BE2C (cell line): ENCODE results near the gene FRMD1.

Source experiments
- DNase-seq: peaks from one replicate; pipeline ENCODE4 v3.0.0-alpha.2; 2020
- H3K27me3 ChIP-seq: fragments of 250-450 bp; sonication (Bioruptor Pico); 2 replicates; pipeline ENCODE4 v1.5.1; 2020; ENCODE audit warnings: mild to moderate bottlenecking
- H3K36me3 ChIP-seq: fragments of 250-450 bp; sonication (Bioruptor Pico); 2 replicates; pipeline ENCODE4 v1.5.1; 2020; ENCODE audit warnings: mild to moderate bottlenecking
- H3K4me1 ChIP-seq: fragments of 250-450 bp; sonication (Bioruptor Pico); 2 replicates; pipeline ENCODE4 v1.5.1; 2020
- H3K4me3 ChIP-seq: 2 replicates; pipeline ENCODE4 v1.5.1; 2011; ENCODE audit warnings: low read depth, low read length
- H3K9me3 ChIP-seq: fragments of 250-450 bp; sonication (Bioruptor Pico); 2 replicates; pipeline ENCODE4 v1.5.1; 2020
- CTCF ChIP-seq: IDR thresholded peaks from 2 replicates; pipeline ENCODE4 v1.5.1; 2012; ENCODE audit warnings: mild to moderate bottlenecking, low read depth, low read length

FRMD1 gene

GRCh38 chr6:168095171-168095691 lies 16.2 kb upstream of the FRMD1 start:
- no peaks in the 10 kb centered on the region; the same call in 1 of the 2 replicates for H3K9me3 ChIP-seq
- H3K4me1 ChIP-seq = no peaks in the 10 kb centered on the region
- no peak for TF ChIP-seq CTCF
- no peaks in the 10 kb centered on the region for H3K27me3 ChIP-seq
- DNase-seq = no peak
- H3K4me3 ChIP-seq = no peak overlapping the region
- H3K36me3 ChIP-seq = no peaks in the 10 kb centered on the region

GRCh38 chr6:168093634-168094033 lies 14.6 kb upstream of the FRMD1 start:
- no peak for DNase-seq
- Histone ChIP-seq H3K9me3 (no peaks in the 10 kb centered on the region; the same call in 1 of the 2 replicates), H3K36me3 (no peaks in the 10 kb centered on the region), H3K4me1 (no peaks in the 10 kb centered on the region), H3K27me3 (no peaks in the 10 kb centered on the region), H3K4me3 (no peak overlapping the region)
- TF ChIP-seq CTCF = no peak

GRCh38 chr6:168093071-168093505 lies 14.1 kb upstream of the FRMD1 start:
- Histone ChIP-seq H3K9me3 (no peaks in the 10 kb centered on the region; the same call in 1 of the 2 replicates), H3K27me3 (no peaks in the 10 kb centered on the region), H3K36me3 (no peaks in the 10 kb centered on the region), H3K4me1 (no peaks in the 10 kb centered on the region), H3K4me3 (no peak overlapping the region)
- no peak for TF ChIP-seq CTCF
- no peak for DNase-seq

- Histone ChIP-seq H3K9me3 (no peaks in the 10 kb centered on the region; the same call in 1 of the 2 replicates), H3K4me3 (no peak overlapping the region), H3K27me3 (no peaks in the 10 kb centered on the region), H3K4me1 (no peaks in the 10 kb centered on the region), H3K36me3 (no peaks in the 10 kb centered on the region)
- DNase-seq = no peak
- no peak for TF ChIP-seq CTCF
These were observed 13.5 kb upstream of the FRMD1 start for GRCh38 chr6:168092541-168092940.

- H3K4me1 ChIP-seq = no peaks in the 10 kb centered on the region
- TF ChIP-seq CTCF = no peak
- DNase-seq = no peak
- no peaks in the 10 kb centered on the region; the same call in 1 of the 2 replicates for H3K9me3 ChIP-seq
- H3K4me3 ChIP-seq = no peak overlapping the region
- no peaks in the 10 kb centered on the region for H3K36me3 ChIP-seq
- no peaks in the 10 kb centered on the region for H3K27me3 ChIP-seq
These were observed 12.6 kb upstream of the FRMD1 start for GRCh38 chr6:168091381-168092264.

- no peak for DNase-seq
- no peak for TF ChIP-seq CTCF
These were observed 11.7 kb upstream of the FRMD1 start for GRCh38 chr6:168090706-168091105.

More at GRCh38 chr6:168090706-168091105, 11.7 kb upstream of the FRMD1 start:
- no peaks in the 10 kb centered on the region for H3K27me3 ChIP-seq
- H3K36me3 ChIP-seq = no peaks in the 10 kb centered on the region
- no peaks in the 10 kb centered on the region for H3K4me1 ChIP-seq
- H3K9me3 ChIP-seq = no peaks in the 10 kb centered on the region; the same call in 1 of the 2 replicates
- no peak overlapping the region for H3K4me3 ChIP-seq
